K562 (cell line): ENCODE data around the gene MBOAT2. TPM values are rescaled to one million over a fixed set of nuclear protein-coding genes. Genes with fewer than 3 reads are reported as not detected.
A peak's percentile ranks its signal among the peaks of the same experiment; 100 is the strongest.

Experiments
- ATAC-seq: fragments of 200-7000 bp; cut with Tn5 transposase; 3 replicates; pipeline ENCODE4 v1.9.1; 2020; ENCODE audit warnings: moderate library complexity
- BruUV-seq: library from RNA; stranded (reverse); fragments of 400-500 nt; replicated peaks from 2 replicates; lab custom pipeline; 2021; lab: Mats Ljungman, UMichigan
- CTCF ChIA-PET: fragments of 300-600 bp; formaldehyde crosslinking; extraction: SDS; loops from one replicate; lab custom pipeline; 2021; ENCODE audit warnings: low intra/inter-chr PET ratio; lab: Yijun Ruan, JAX
- POLR2A ChIA-PET: fragments of 300-600, 350-650 bp; sonication (Branson Sonifier 250); formaldehyde crosslinking; extraction: SDS; loops from one replicate; lab custom pipeline; 2021; ENCODE audit warnings: antibody characterized with exemption, inconsistent platforms; lab: Yijun Ruan, JAX
- DNase-seq, 4 experiments: peaks; one replicate each; pipeline versions ENCODE4 v3.0.0 to v3.0.0-alpha.2; 2011 to 2018; ENCODE audit warnings: low spot score in 3 of 4, mixed read lengths in 3 of 4; ENCODE audit errors: extremely low read depth in 1 of 4
- FAIRE-seq: peaks from 2 replicates; lab custom pipeline; 2011; peaks lifted over from hg19 to GRCh38; lab: Jason Lieb, UNC
- H2AFZ ChIP-seq: 2 replicates; pipeline ENCODE4 v1.6.0; 2011; ENCODE audit warnings: low read depth, low read length, control low read depth, inconsistent platforms
- H3K27ac ChIP-seq: fragments of 200-600 bp; 3 replicates; pipeline ENCODE4 v1.8.0; 2011; ENCODE audit warnings: low read depth, mild to moderate bottlenecking, control low read depth, inconsistent platforms, low read length, moderate library complexity, mixed read lengths; ENCODE audit errors: extremely low read depth
- H3K27me3 ChIP-seq, 2 experiments: fragments of 300-600 bp in 1 of 2; 2 replicates in 1 of 2; 3 replicates in 1 of 2; pipeline versions ENCODE4 v1.6.0 to v1.8.0; 2011; ENCODE audit warnings: inconsistent platforms in 2 of 2, low read length in 2 of 2, mild to moderate bottlenecking in 1 of 2, mixed read lengths in 1 of 2, moderate library complexity in 1 of 2; ENCODE audit not compliant: control insufficient read depth in 2 of 2, insufficient read depth in 2 of 2
- H3K36me3 ChIP-seq: fragments of 300-600 bp; 3 replicates; pipeline ENCODE4 v1.8.0; 2011; ENCODE audit warnings: mild to moderate bottlenecking, low read length, inconsistent platforms; ENCODE audit not compliant: control insufficient read depth, insufficient read depth
- H3K4me1 ChIP-seq, 2 experiments: fragments of 200-600 bp in 1 of 2; replicated peaks in 1 of 2; 2 replicates in 1 of 2; 3 replicates in 1 of 2; pipeline versions ENCODE4 v1.5.1 to v1.8.0; 2011; ENCODE audit warnings: inconsistent platforms in 2 of 2, low read length in 2 of 2, mild to moderate bottlenecking in 1 of 2, mixed read lengths in 1 of 2, moderate library complexity in 1 of 2; ENCODE audit not compliant: control insufficient read depth in 2 of 2, insufficient read depth in 2 of 2
- H3K4me2 ChIP-seq: 2 replicates; pipeline ENCODE4 v1.6.1; 2011; ENCODE audit warnings: low read length, control low read depth, inconsistent platforms, mixed read lengths; ENCODE audit not compliant: insufficient read depth
- H3K4me3 ChIP-seq: fragments of 200-600 bp; sonication (generic), shearing (Covaris generic); 2 replicates; pipeline ENCODE4 v1.5.1; 2016; ENCODE audit warnings: control low read depth, inconsistent platforms
- H3K79me2 ChIP-seq: fragments of 200-600 bp; 3 replicates; pipeline ENCODE4 v1.8.0; 2011; ENCODE audit warnings: low read length, inconsistent platforms; ENCODE audit not compliant: control insufficient read depth, insufficient read depth
- H3K9ac ChIP-seq, 2 experiments: 2 replicates each; pipeline versions ENCODE4 v1.6.0 to v1.6.1; 2011; ENCODE audit warnings: low read depth in 2 of 2, low read length in 2 of 2, control low read depth in 1 of 2, inconsistent platforms in 1 of 2, mild to moderate bottlenecking in 1 of 2, mixed read lengths in 1 of 2; ENCODE audit not compliant: insufficient read depth in 1 of 2
- H3K9me1 ChIP-seq: one replicate; pipeline ENCODE4 v1.6.0; 2011; ENCODE audit warnings: inconsistent platforms, mild to moderate bottlenecking, low read length, moderate library complexity; ENCODE audit not compliant: control insufficient read depth, insufficient read depth
- H3K9me3 ChIP-seq: replicated peaks from 2 replicates; pipeline ENCODE4 v1.5.1; 2011; ENCODE audit warnings: low read depth, low read length, inconsistent platforms; ENCODE audit not compliant: control insufficient read depth, insufficient read depth
- H4K20me1 ChIP-seq: replicated peaks from 2 replicates; pipeline ENCODE4 v1.6.1; 2011; ENCODE audit warnings: low read length, inconsistent platforms, mixed read lengths; ENCODE audit not compliant: control insufficient read depth, insufficient read depth
- FOXJ3 ChIP-seq: sonication (generic); formaldehyde crosslinking; IDR thresholded peaks from 2 replicates; pipeline ENCODE4 v1.4.0; 2020; ENCODE audit warnings: mild to moderate bottlenecking, missing genetic modification reagents
- GTF2E2 ChIP-seq: fragments of 200-800 bp; sonication (Bioruptor generic); IDR thresholded peaks from 2 replicates; pipeline ENCODE4 v1.6.1; 2016; ENCODE audit warnings: missing genetic modification characterization, missing compliant biosample characterization
- KDM1A ChIP-seq, 2 experiments: fragments of 450-650 bp; IDR thresholded peaks; 2 replicates each; pipeline ENCODE4 v1.6.1; 2016; ENCODE audit warnings: mild to moderate bottlenecking in 2 of 2
- MTA2 ChIP-seq: fragments of 450-650 bp; IDR thresholded peaks from 2 replicates; pipeline ENCODE4 v1.6.1; 2016; ENCODE audit warnings: low read depth
- RFX5 ChIP-seq: IDR thresholded peaks from 2 replicates; pipeline ENCODE4 v1.6.1; 2011; ENCODE audit warnings: low read depth, mild to moderate bottlenecking, improper control_type of control experiment, low read length
- WGBS: fragments of 100-300 bp; shearing (Covaris generic); methylation state at CpG from one replicate; pipeline ENCODE4 v1.1.6; 2016; ENCODE audit warnings: low coverage, mixed read lengths; ENCODE audit not compliant: insufficient coverage; ENCODE audit errors: missing lambda C conversion rate; 5-methylcytosine and 5-hydroxymethylcytosine counted together
- in situ Hi-C: fragments of 300-500 bp; cut with MboI; formaldehyde crosslinking; loops from 4 replicates; pipeline ENCODE4 v1.15.0; 2018; ENCODE audit warnings: inconsistent platforms, mixed read lengths
- intact Hi-C: fragments of 100-400 bp; cut with micrococcal nuclease; formaldehyde crosslinking; loops from 2 replicates; pipeline ENCODE4 v1.14.2; 2022
- polyA plus RNA-seq, 8 experiments: library from polyadenylated mRNA; depleted of rRNA in 4 of 8; stranded (reverse) in 5 of 8; unstranded in 3 of 8; fragments of >200 nt; fragmentation: Nextera tagmentation in 2 of 8; fragmentation: Illumina TruSeq in 1 of 8; extraction: Ambion mirVana in 2 of 8; extraction: Trizol in 1 of 8; gene quantifications; 2 replicates each; pipeline versions ENCODE4 v1.2.1 to v1.2.3, GENCODE V29; 2011 to 2014; ENCODE audit warnings: inconsistent platforms in 1 of 8, missing spikeins in 1 of 8
- total RNA-seq, 7 experiments: library from RNA; depleted of rRNA in 6 of 7; stranded (reverse); fragments of >200 nt in 6 of 7; fragmentation: Illumina TruSeq in 2 of 7; extraction: Trizol in 2 of 7; gene quantifications; 2 replicates each; pipeline versions ENCODE4 v1.2.1 to v1.2.3, GENCODE V29; 2011 to 2021; ENCODE audit warnings: low replicate concordance in 1 of 7
- TF ChIP-seq, protein P1 (sequence below): sonication (generic); formaldehyde crosslinking; IDR thresholded peaks from 2 replicates; pipeline ENCODE4 v1.4.0; 2020; ENCODE audit warnings: mild to moderate bottlenecking, missing genetic modification reagents

The MBOAT2 gene
- total and polyA plus RNA-seq, 9 of the 15 experiments (the other 6 are each of a cell fraction or from before 2014, with no cell fraction given) = 8.4 to 122 (median 27.6) TPM

DNA sequence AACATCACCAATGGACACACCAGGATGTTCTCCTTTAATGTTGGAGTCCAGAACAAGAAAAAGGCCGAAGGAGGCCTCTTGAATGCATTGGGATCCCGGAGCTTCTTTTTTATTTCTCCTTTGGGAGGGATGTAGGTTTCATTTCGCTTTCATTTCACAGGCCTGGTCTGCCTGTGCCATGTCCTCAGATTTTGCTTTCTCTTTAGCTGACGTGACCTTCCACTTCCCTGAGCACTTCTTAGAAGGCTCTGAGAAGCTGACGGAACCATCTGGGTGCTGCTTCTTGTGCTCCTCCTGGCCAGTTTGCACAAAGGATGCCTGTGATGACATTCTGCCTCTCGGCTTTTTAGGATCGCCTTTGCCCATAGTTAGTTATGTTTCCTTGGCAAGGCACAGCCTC, 15.1 kb upstream of the MBOAT2 start:
- Histone ChIP-seq H3K9me1 (no peaks in the 10 kb centered on the region), H3K79me2 (no peaks in the 10 kb centered on the region), H3K27ac (no peak overlapping the region), H3K4me2 (no peak overlapping the region), H2AFZ (peak overlapping the region; percentile 68), H4K20me1 (no peaks in the 10 kb centered on the region), H3K4me1 (0 out of 5 replicates have a peak, but pooled peaks cover 0 to 7% of the 10 kb centered on the region in 2 experiments), H3K9me3 (no peaks in the 10 kb centered on the region), H3K27me3 (no peaks in the 10 kb centered on the region), H3K4me3 (no peak overlapping the region), H3K36me3 (no peaks in the 10 kb centered on the region), H3K9ac (no peak overlapping the region)
- 58% methylated on average over 7 of the region's 7 CpGs for WGBS
- DNase-seq = no peak
- no TSS peak for BruUV-seq
- TF ChIP-seq MTA2 (no peak), RFX5 (no peak), GTF2E2 (tag) (no peak), FOXJ3 (CRISPR knock-in tag) (no peak)
- ChIA-PET CTCF (no interaction called here), POLR2A (interaction anchor here (0.5 to 1.9 kb wide), 5 partner anchors 11 to 1631 kb away, joined by 3 to 9 read pairs (median 3); no protein-coding TSS in a partner anchor)
- in situ Hi-C loops (no loop called here), intact Hi-C loops (no loop called here)
- FAIRE-seq = no peak
- peak; percentile 68; the same call in 2 of the 3 replicates for ATAC-seq

DNA sequence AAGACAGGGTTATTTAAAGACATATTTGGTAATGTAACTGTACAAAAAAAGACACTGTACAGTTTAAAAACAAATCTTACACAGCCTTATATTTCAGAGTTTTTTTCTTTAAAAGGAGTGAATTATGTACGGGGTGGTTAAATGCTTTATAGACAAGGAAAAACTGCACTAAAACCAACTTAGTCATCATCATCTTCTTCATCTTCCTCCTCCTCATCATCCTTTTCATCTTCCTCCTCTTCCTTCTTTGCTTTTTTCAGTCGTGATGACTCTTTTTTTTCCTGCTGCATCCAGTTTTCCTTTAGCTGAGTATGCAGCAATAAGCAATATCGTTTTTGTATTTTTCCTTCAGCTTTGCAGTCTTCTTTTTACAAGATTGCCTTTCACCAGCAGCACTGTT, 14.6 kb upstream of the MBOAT2 start:
- in situ Hi-C loops (no loop called here), intact Hi-C loops (no loop called here)
- CTCF ChIA-PET = no interaction called here

More for the DNA sequence above, 14.6 kb upstream of the MBOAT2 start:
- no peaks in the 10 kb centered on the region for H4K20me1 ChIP-seq
- no peak overlapping the region for H3K27ac ChIP-seq
- H3K27me3 ChIP-seq = no peaks in the 10 kb centered on the region
- 23% methylated on average over 3 of the region's 3 CpGs for WGBS
- H3K4me1 ChIP-seq = 0 out of 5 replicates have a peak, but pooled peaks cover 0 to 7% of the 10 kb centered on the region in 2 experiments
- H3K36me3 ChIP-seq = no peaks in the 10 kb centered on the region
- no TSS peak for BruUV-seq
- H3K9me1 ChIP-seq = no peaks in the 10 kb centered on the region
- H3K9me3 ChIP-seq = no peaks in the 10 kb centered on the region
- no peak for FAIRE-seq
- H3K9ac ChIP-seq = no peak overlapping the region
- POLR2A ChIA-PET = interaction anchor here (1.0 to 1.9 kb wide), 3 partner anchors 10 to 15 kb away, joined by 3 to 9 read pairs (median 7); no protein-coding TSS in a partner anchor
- H3K4me3 ChIP-seq = no peak overlapping the region
- DNase-seq = no peak
- no peaks in the 10 kb centered on the region for H3K79me2 ChIP-seq
- 0 out of 4 replicates have a peak, but pooled peaks of 1 of the 2 experiments have one; percentile 15 for TF ChIP-seq KDM1A (IDR thresholded peaks at IDR 0.05)
- TF ChIP-seq, protein P1, sequence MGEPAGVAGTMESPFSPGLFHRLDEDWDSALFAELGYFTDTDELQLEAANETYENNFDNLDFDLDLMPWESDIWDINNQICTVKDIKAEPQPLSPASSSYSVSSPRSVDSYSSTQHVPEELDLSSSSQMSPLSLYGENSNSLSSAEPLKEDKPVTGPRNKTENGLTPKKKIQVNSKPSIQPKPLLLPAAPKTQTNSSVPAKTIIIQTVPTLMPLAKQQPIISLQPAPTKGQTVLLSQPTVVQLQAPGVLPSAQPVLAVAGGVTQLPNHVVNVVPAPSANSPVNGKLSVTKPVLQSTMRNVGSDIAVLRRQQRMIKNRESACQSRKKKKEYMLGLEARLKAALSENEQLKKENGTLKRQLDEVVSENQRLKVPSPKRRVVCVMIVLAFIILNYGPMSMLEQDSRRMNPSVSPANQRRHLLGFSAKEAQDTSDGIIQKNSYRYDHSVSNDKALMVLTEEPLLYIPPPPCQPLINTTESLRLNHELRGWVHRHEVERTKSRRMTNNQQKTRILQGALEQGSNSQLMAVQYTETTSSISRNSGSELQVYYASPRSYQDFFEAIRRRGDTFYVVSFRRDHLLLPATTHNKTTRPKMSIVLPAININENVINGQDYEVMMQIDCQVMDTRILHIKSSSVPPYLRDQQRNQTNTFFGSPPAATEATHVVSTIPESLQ = no peak
- peak overlapping the region; percentile 68 for H2AFZ ChIP-seq
- no peak overlapping the region for H3K4me2 ChIP-seq
- ATAC-seq = no peak
